ENCODE data around the gene LRMDA. TPM values are rescaled to one million over a fixed set of nuclear protein-coding genes. Genes with fewer than 3 reads are reported as not detected.

The LRMDA gene
- total RNA-seq, 5 donors from 2014 or later (not counting 1 experiment from before 2014, with no cell fraction given): 0.30 to 1.2 TPM; not detected in 3

- ChIA-PET CTCF (no interaction called here), POLR2A (no interaction called here)
- no CpG with 5 or more reads among the region's 2 CpGs for WGBS (ENCODE audit: insufficient coverage)
- H3K4me1 Mint-ChIP-seq: no peaks in the 10 kb centered on the region
- H3K27me3 Mint-ChIP-seq: peaks cover 0 to 3% of the 10 kb centered on the region in 2 donors
- H3K27ac Mint-ChIP-seq: no peak overlapping the region
- ATAC-seq (replicated peaks in 1 of 4): no peak
- Histone ChIP-seq H3K4me3 (ENCODE audit: control insufficient read depth in 1 of 2, extremely low read depth in 1 of 2, low read length in 1 of 2) (no peak overlapping the region), H3K27me3 (replicated peaks in 1 of 2; ENCODE audit: control insufficient read depth in 2 of 2, extremely low read depth in 1 of 2, insufficient read depth in 2 of 2, low read length in 1 of 2) (peaks cover 0 to 2% of the 10 kb centered on the region in 2 experiments), H3K36me3 (ENCODE audit: control insufficient read depth in 2 of 2, extremely low read depth in 1 of 2, insufficient read depth in 1 of 2, low read length in 1 of 2) (no peaks in the 10 kb centered on the region), H3K9me3 (no peaks in the 10 kb centered on the region), H3K27ac (ENCODE audit: low read length) (no peak overlapping the region), H3K4me1 (ENCODE audit: control insufficient read depth in 1 of 2, extremely low read depth in 1 of 2, insufficient read depth in 2 of 2, low read length in 2 of 2) (no peaks in the 10 kb centered on the region)
- H3K9me3 Mint-ChIP-seq: no peaks in the 10 kb centered on the region
- H3K36me3 Mint-ChIP-seq: no peaks in the 10 kb centered on the region
- no peak for DNase-seq
- H3K4me3 Mint-ChIP-seq: no peak overlapping the region
These were observed 687.6 kb downstream of the LRMDA start for GRCh38 chr10:76119036-76119435.

GRCh38 chr10:76119515-76119914 is 688.1 kb downstream of the LRMDA start:
- no peak for ATAC-seq (replicated peaks in 1 of 4)
- ChIA-PET CTCF (no interaction called here), POLR2A (no interaction called here)
- Histone ChIP-seq H3K4me1 (ENCODE audit: control insufficient read depth in 1 of 2, extremely low read depth in 1 of 2, insufficient read depth in 2 of 2, low read length in 2 of 2) (no peaks in the 10 kb centered on the region), H3K27ac (ENCODE audit: low read length) (no peak overlapping the region), H3K27me3 (replicated peaks in 1 of 2; ENCODE audit: control insufficient read depth in 2 of 2, extremely low read depth in 1 of 2, insufficient read depth in 2 of 2, low read length in 1 of 2) (peaks cover 0 to 2% of the 10 kb centered on the region in 2 experiments), H3K36me3 (ENCODE audit: control insufficient read depth in 2 of 2, extremely low read depth in 1 of 2, insufficient read depth in 1 of 2, low read length in 1 of 2) (no peaks in the 10 kb centered on the region), H3K4me3 (ENCODE audit: control insufficient read depth in 1 of 2, extremely low read depth in 1 of 2, low read length in 1 of 2) (no peak overlapping the region), H3K9me3 (no peaks in the 10 kb centered on the region)
- WGBS (ENCODE audit: insufficient coverage): no CpG with 5 or more reads among the region's 1 CpG
- no peaks in the 10 kb centered on the region for H3K36me3 Mint-ChIP-seq
- DNase-seq: no peak
- no peak overlapping the region for H3K27ac Mint-ChIP-seq
- H3K4me1 Mint-ChIP-seq: no peaks in the 10 kb centered on the region
- no peaks in the 10 kb centered on the region for H3K9me3 Mint-ChIP-seq
- H3K27me3 Mint-ChIP-seq: peaks cover 0 to 3% of the 10 kb centered on the region in 2 donors
- no peak overlapping the region for H3K4me3 Mint-ChIP-seq

DNA sequence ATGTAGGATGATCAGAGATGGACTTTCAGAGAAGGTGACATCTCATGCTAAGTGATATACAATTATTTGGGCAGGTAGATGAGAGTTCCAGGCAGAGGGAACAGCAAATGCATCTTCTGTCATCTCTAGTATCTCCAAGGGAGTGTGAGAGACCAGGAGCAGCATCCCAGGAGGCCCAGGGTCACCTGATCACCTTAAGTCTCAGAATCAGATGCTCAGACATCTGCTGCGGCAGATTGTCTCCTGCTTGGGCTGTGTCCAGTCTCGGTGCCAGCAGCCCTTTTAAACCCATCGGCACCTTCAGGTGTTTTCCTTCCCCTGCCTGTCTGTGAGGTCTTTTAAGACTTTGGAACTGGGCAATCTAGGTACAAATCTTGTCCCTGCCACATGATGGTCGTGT is 690.6 kb downstream of the LRMDA start:
- no peaks in the 10 kb centered on the region for H3K9me3 Mint-ChIP-seq
- POLR2A ChIA-PET: no interaction called here
- ATAC-seq (replicated peaks in 1 of 4) (no peak), DNase-seq (no peak)
- Histone ChIP-seq H3K27me3 (replicated peaks in 1 of 2; ENCODE audit: control insufficient read depth in 2 of 2, extremely low read depth in 1 of 2, insufficient read depth in 2 of 2, low read length in 1 of 2) (peaks cover 0 to 2% of the 10 kb centered on the region in 2 experiments), H3K9me3 (no peaks in the 10 kb centered on the region), H3K36me3 (ENCODE audit: control insufficient read depth in 2 of 2, extremely low read depth in 1 of 2, insufficient read depth in 1 of 2, low read length in 1 of 2) (no peaks in the 10 kb centered on the region), H3K4me3 (ENCODE audit: control insufficient read depth in 1 of 2, extremely low read depth in 1 of 2, low read length in 1 of 2) (no peak overlapping the region), H3K4me1 (ENCODE audit: control insufficient read depth in 1 of 2, extremely low read depth in 1 of 2, insufficient read depth in 2 of 2, low read length in 2 of 2) (peaks cover 0 to 2% of the 10 kb centered on the region in 2 experiments), H3K27ac (ENCODE audit: low read length) (no peak overlapping the region)
- H3K27ac Mint-ChIP-seq: no peak overlapping the region
- H3K4me3 Mint-ChIP-seq: no peak overlapping the region
- CTCF ChIA-PET: no interaction called here
- H3K36me3 Mint-ChIP-seq: no peaks in the 10 kb centered on the region
- H3K4me1 Mint-ChIP-seq: peaks cover 0 to 3% (median 0%) of the 10 kb centered on the region in 3 donors
- H3K27me3 Mint-ChIP-seq: no peaks in the 10 kb centered on the region
- WGBS (ENCODE audit: insufficient coverage): 86% methylated on average over 3 of the region's 4 CpGs

DNA sequence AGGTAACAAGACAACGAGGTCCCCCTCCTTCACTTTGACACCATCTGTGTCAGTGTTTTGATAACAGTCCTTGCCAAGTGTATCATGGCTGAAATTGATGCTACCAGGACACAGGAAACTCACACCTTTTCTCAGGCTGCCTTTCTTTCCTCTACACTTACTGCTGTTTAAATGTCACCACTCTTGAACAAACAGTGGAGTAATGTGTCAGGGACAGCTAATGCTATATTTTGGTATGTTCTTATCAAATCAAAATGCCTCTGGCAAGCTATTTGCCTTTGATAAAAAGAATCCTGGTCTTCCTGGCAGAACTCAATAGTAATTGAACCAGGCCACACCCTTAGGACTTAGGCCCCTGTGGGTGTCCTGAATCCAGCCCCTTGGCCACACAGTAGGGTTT is 692.9 kb downstream of the LRMDA start:
- DNase-seq (no peak), ATAC-seq (replicated peaks in 1 of 4) (no peak)
- no peaks in the 10 kb centered on the region for H3K9me3 ChIP-seq
- peaks cover 0 to 4% of the 10 kb centered on the region in 2 experiments for H3K4me1 ChIP-seq (ENCODE audit: control insufficient read depth in 1 of 2, extremely low read depth in 1 of 2, insufficient read depth in 2 of 2, low read length in 2 of 2)
- H3K36me3 ChIP-seq (ENCODE audit: control insufficient read depth in 2 of 2, extremely low read depth in 1 of 2, insufficient read depth in 1 of 2, low read length in 1 of 2): no peaks in the 10 kb centered on the region
- POLR2A ChIA-PET: no interaction called here
- Mint-ChIP-seq H3K9me3 (peaks cover 0 to 3% (median 0%) of the 10 kb centered on the region in 3 donors), H3K4me3 (no peak overlapping the region), H3K27ac (no peak overlapping the region), H3K36me3 (no peaks in the 10 kb centered on the region), H3K27me3 (peaks cover 0 to 2% of the 10 kb centered on the region in 2 donors), H3K4me1 (peaks cover 0 to 6% (median 0%) of the 10 kb centered on the region in 3 donors)
- H3K4me3 ChIP-seq (ENCODE audit: control insufficient read depth in 1 of 2, extremely low read depth in 1 of 2, low read length in 1 of 2): no peak overlapping the region
- no peaks in the 10 kb centered on the region for H3K27me3 ChIP-seq (replicated peaks in 1 of 2; ENCODE audit: control insufficient read depth in 2 of 2, extremely low read depth in 1 of 2, insufficient read depth in 2 of 2, low read length in 1 of 2)
- WGBS (ENCODE audit: insufficient coverage): 33% methylated on average over 1 of the region's 1 CpG
- CTCF ChIA-PET: no interaction called here
- no peak overlapping the region for H3K27ac ChIP-seq (ENCODE audit: low read length)

DNA sequence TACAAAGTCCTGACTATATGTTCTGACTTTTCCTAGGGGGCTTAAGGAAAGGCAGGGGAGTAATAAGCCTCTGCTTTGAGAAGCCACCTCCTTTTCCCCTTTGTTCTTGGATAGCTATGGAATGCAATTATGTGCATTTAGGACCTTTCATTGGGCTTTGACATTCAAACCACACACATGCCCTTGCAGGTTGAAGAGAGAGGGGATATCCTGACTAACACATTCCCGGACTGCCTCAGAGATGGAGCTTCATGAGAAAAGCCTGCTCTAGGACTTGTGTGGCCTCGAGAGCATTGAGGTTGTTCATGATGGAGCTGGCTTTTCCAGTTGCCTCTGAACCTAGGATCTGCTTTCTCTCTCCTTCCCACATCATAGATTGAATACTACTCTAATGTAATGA is 694.5 kb downstream of the LRMDA start:
- H3K9me3 ChIP-seq: no peaks in the 10 kb centered on the region
- peaks cover 0 to 4% of the 10 kb centered on the region in 2 experiments for H3K4me1 ChIP-seq (ENCODE audit: control insufficient read depth in 1 of 2, extremely low read depth in 1 of 2, insufficient read depth in 2 of 2, low read length in 2 of 2)
- Mint-ChIP-seq H3K4me3 (no peak overlapping the region), H3K9me3 (peaks cover 0 to 3% (median 0%) of the 10 kb centered on the region in 3 donors), H3K4me1 (peaks cover 0 to 6% (median 0%) of the 10 kb centered on the region in 3 donors), H3K27me3 (peaks cover 0 to 4% of the 10 kb centered on the region in 2 donors), H3K36me3 (no peaks in the 10 kb centered on the region), H3K27ac (no peak overlapping the region)
- WGBS (ENCODE audit: insufficient coverage): no CpG with 5 or more reads among the region's 2 CpGs
- DNase-seq: no peak
- H3K27me3 ChIP-seq (replicated peaks in 1 of 2; ENCODE audit: control insufficient read depth in 2 of 2, extremely low read depth in 1 of 2, insufficient read depth in 2 of 2, low read length in 1 of 2): no peaks in the 10 kb centered on the region
- ATAC-seq (replicated peaks in 1 of 4): no peak
- ChIA-PET CTCF (interaction anchor here in 1 of 2 donors (0.6 kb wide), 1 partner anchor 51 kb away, joined by 3 read pairs; no protein-coding TSS in a partner anchor), POLR2A (no interaction called here)
- no peak overlapping the region for H3K4me3 ChIP-seq (ENCODE audit: control insufficient read depth in 1 of 2, extremely low read depth in 1 of 2, low read length in 1 of 2)
- H3K36me3 ChIP-seq (ENCODE audit: control insufficient read depth in 2 of 2, extremely low read depth in 1 of 2, insufficient read depth in 1 of 2, low read length in 1 of 2): no peaks in the 10 kb centered on the region
- no peak overlapping the region for H3K27ac ChIP-seq (ENCODE audit: low read length)

DNA sequence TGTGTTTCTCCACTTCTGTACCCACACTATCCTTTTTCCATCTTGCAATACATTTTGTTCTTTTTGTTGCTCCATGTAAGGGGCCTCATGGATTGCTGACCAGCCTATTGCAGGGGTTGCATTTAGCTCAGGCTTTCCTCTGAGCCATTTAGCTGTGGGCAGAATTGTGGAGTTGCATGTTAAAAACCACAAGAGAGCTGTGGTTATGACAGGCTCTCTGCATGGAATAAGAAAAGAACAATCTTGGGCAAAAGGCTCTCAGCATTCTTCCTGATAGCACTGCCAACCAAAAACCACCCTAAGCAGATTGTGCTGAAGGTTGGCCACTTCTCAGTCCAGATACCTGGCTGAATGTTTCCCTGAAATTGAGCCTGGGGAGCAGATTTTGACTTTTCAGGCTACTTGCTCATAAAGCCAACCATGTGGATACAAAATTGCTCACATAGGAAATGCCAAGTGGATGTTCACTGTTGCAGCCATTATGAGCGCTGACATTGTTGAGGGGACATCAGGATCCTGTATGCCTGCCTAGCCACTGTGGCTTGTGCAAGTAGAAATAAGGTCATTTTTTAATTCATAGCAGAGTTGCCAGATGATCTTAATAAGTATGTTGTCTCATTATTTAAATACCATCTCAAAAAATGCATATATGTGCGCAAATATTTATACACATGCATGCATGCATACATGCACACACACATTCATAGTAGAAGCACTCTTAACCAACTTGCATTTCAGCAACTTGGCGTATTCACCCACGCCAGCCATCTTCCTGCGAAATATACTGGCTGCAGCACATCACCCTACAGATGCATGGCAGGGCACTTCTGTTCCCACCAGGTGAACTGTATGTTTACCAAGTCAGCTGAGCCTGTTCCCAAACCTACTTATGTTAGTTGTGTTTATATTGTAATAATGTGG is 695.4 kb downstream of the LRMDA start:
- no peak overlapping the region for H3K4me3 Mint-ChIP-seq
- 96% methylated on average over 4 of the region's 5 CpGs for WGBS (ENCODE audit: insufficient coverage)
- H3K9me3 Mint-ChIP-seq: peaks cover 0 to 3% (median 0%) of the 10 kb centered on the region in 3 donors
- peaks cover 0 to 6% (median 0%) of the 10 kb centered on the region in 3 donors for H3K4me1 Mint-ChIP-seq
- Histone ChIP-seq H3K4me3 (ENCODE audit: control insufficient read depth in 1 of 2, extremely low read depth in 1 of 2, low read length in 1 of 2) (no peak overlapping the region), H3K9me3 (no peaks in the 10 kb centered on the region), H3K27me3 (replicated peaks in 1 of 2; ENCODE audit: control insufficient read depth in 2 of 2, extremely low read depth in 1 of 2, insufficient read depth in 2 of 2, low read length in 1 of 2) (no peaks in the 10 kb centered on the region), H3K27ac (ENCODE audit: low read length) (no peak overlapping the region), H3K4me1 (ENCODE audit: control insufficient read depth in 1 of 2, extremely low read depth in 1 of 2, insufficient read depth in 2 of 2, low read length in 2 of 2) (peaks cover 0 to 4% of the 10 kb centered on the region in 2 experiments), H3K36me3 (ENCODE audit: control insufficient read depth in 2 of 2, extremely low read depth in 1 of 2, insufficient read depth in 1 of 2, low read length in 1 of 2) (no peaks in the 10 kb centered on the region)
- ATAC-seq (replicated peaks in 1 of 4) (no peak), DNase-seq (no peak)
- H3K27me3 Mint-ChIP-seq: peaks cover 0 to 4% of the 10 kb centered on the region in 2 donors
- CTCF ChIA-PET: no interaction called here
- H3K27ac Mint-ChIP-seq: no peak overlapping the region
- POLR2A ChIA-PET: no interaction called here
- no peaks in the 10 kb centered on the region for H3K36me3 Mint-ChIP-seq

Data from T-cell (primary cell).